ENCODE results near the gene KCNH4.
"Not testable (repeated sequence)": the region's sequence is repeated elsewhere in the genome, so short reads cannot be mapped to it uniquely, and the experiment has no call there.

Gene KCNH4

DNA sequence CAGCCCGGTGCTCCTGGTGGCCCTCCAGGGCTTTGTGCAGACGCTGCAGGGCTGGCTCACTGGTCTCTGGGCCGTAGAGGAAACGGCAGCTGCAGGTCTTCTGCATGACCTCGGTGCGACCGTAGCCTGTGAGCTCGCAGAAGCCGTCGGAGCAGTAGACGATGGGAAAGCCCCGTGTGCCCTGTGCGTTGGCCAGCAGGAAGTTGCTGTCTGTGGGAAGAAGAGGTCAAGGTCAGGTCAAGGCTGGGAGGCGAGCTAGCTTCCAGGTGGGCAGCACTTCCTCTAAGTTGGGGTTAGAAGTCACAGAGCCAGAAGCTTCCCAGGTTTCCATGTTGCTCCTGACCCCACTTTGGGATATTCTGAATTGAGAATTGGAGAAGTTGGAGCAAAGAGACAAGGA is 2.1 kb downstream of the KCNH4 start:
- DNase-seq (ENCODE audit: low read depth in 2 of 2) = no peak

DNA sequence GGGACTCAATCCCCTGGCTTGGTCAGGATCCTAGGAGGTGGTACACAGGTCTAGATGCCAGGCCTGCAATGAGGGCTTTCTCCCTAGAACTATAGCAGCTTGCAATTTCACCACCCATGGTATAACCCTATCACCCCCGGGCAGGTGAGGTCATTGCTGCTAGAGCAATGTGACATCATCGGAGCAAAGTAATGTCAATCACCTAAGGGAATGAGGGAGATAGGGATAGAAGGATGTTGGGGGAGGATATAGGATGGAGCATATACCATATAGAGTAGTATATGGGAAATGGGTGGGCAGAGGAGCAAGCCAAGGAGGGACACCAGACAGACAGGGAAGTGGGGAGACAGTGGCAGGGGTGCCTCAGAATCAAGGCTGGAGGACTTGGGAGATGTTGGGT is 3.3 kb downstream of the KCNH4 start:
- no peak for DNase-seq (ENCODE audit: low read depth in 2 of 2)

GRCh38 chr17:42174126-42174783 is 6.7 kb downstream of the KCNH4 start:
- no peak for DNase-seq (ENCODE audit: low read depth in 2 of 2)

GRCh38 chr17:42171831-42172230 is 9.1 kb downstream of the KCNH4 start:
- no peak for DNase-seq (ENCODE audit: low read depth in 2 of 2)

DNA sequence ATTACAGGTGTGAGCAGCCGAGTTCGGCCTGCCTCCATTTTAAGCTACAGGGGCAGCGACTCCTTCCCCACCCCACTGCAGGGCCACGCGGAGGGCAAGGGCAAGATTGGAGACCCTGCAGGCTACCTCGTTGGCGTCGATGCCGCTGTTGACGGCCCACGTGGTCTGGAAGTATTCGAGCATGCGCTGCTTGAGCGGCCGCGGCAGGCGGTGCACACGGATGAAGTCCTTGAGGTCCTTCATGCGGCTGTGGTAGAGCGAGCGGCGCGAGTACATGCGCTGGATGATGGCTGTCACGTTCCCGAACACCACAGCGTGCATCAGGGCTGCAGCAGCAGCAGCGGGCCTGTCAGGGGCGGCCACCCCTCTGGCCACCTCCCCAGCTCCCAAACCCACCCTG is 11.6 kb downstream of the KCNH4 start:
- no peak for DNase-seq (ENCODE audit: low read depth in 2 of 2)

DNA sequence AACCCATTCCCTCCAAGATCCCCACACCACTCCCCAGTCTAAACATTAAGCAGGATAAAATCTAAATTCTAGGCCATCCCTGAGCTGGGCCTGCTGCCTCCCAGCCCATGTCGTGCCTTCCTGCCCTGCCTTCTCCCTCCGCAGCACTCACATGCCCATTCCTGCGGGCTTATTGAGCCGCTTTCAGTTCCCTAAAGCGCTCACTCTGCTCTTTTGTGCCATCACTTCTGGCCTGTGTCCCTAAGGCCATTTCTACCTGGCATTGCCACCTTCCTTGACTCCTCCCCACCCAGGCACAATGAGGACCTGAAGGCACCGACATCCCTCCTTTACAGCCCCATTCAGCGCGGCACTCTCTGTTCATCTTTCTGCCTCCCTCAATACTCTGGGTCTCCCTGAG is 13.1 kb downstream of the KCNH4 start:
- DNase-seq (ENCODE audit: low read depth in 2 of 2) = no peak

DNA sequence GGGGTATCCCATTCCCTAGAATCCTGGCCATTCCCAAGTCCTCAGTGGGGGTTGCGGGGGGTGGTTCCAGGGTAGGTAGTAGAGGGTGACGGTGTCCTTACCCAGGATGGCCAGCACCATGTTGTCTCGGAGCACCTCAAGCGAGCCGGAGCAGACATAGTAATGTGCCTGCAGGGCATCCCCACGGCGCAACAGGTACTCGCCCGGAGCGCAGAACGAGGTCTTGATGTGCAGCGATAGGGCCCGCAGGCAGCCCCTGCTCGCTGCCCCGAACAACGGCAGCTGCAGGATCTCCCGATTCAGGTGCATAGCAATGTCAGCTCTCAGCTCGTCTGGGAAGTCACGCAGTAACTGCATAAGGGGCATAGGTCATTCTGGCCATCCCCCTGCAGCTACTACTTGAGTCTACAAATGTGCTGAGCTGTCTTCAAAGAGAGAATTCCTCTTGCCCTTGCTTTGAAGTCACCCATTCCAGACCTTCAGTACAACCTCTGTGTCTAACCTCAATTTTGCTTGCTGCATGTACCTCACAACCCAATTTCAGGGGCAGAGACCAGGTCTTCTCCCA is 14.7 kb downstream of the KCNH4 start:
- DNase-seq (ENCODE audit: low read depth in 2 of 2) = no peak

DNA sequence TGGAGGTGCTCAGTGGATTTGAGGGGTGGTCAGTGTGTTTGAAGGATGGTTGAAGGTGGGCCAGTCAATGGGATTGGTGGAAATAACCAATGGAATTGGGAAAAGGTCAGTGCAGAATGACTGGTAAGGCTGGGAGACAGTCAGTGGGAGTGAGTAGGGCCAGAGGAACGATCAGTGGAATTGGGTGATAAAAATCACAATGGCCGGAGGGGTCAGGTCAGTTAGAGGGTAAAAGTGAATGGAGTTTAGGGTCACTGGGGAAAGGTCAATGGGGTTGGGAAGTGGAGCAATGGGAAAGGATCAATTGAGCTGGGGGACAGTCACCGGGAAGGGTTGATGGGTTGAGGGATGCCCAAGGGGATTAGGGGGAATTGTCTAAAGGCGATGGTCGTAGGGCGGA is 15.2 kb downstream of the KCNH4 start:
- no peak for DNase-seq (ENCODE audit: low read depth in 2 of 2)

GRCh38 chr17:42163696-42164407 is 17.1 kb downstream of the KCNH4 start:
- no peak for DNase-seq (ENCODE audit: low read depth in 2 of 2)

GRCh38 chr17:42163113-42163512 is 17.8 kb downstream of the KCNH4 start:
- DNase-seq (ENCODE audit: low read depth in 2 of 2) = no peak

DNA sequence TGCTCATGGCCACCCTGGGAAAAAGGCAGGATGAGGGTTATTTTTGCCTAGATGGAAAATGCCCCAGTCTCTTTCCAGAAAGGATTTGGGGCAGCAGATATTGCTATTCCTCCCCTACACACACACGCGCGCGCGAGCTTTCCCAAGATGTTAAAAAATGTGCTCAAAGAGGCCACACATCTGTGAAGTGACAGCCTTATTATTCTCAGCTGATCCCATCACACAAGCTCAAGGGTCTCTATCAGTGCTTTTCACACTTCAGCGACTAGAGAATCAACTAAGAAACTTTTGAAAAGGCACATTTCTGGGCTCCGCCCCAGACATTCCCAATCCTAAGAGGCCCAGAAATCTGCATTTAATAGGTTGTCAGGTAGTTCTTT is 20.4 kb downstream of the KCNH4 start:
- DNase-seq (ENCODE audit: low read depth in 2 of 2) = no peak

DNA sequence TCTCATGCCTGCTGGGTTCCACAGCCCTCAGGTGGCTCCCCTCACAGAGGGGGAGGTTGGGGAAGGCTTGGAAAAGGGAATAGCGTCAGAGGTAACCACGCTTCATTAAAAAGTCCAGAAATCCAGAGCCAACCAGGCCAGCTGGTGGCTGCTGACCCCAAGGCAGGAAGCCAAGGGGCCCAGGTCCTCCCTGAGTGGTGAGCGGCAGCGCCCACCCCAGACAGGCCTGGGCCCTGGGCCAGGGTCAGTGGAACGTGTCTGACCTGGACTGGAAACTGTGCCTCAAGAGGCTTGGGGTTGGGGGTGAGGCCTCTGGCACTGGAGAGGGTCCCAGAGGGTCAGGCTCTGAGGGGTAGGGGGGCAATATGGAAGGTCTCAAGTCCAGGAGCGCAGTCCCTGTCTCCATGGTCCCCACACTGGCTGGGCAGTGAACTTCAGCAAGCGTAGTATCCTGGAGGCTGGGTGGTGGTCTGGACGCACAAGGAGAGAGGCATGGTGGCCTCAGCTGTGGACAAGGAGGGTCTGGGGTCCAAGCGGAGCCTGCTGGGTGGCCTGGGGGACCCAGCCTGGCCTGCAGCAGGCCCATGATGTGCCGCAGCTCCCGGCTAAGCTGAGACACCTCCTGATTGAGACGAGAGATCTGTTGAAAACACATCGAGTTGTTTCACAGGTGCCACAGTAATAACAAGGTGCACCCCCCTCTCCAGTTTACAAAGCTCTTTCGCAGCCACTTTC is 21.0 kb downstream of the KCNH4 start:
- DNase-seq (ENCODE audit: low read depth in 2 of 2) = no peak

DNA sequence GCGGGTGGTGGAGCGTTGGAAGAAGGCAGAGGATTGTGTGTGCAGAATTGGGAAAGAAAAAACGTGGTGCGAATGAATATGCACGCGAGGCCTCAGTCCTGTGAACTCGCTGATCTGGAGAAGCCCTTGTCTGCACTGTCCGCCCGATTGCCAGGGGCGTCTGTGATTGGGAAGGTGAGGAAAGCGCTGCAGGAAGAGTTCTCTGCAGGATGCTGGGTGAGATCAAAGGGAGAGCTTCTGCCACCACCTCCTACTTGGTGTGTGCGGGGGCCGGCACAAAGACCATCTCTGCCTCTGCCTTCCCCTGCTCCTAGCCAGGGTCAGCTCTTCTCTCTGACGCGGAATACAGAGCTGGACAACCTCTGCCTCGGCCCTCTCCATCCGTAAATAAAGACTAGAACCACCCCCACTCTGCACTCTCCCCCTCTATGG is 25.3 kb downstream of the KCNH4 start:
- no peak for DNase-seq (ENCODE audit: low read depth in 2 of 2)

- no peak for DNase-seq (ENCODE audit: low read depth in 2 of 2)
These were observed 26.8 kb downstream of the KCNH4 start for GRCh38 chr17:42153919-42154742.

- DNase-seq (ENCODE audit: low read depth in 2 of 2) = no peak
These were observed 33.9 kb downstream of the KCNH4 start for GRCh38 chr17:42146911-42147607.

GRCh38 chr17:42143138-42143537 is 37.8 kb downstream of the KCNH4 start:
- DNase-seq (ENCODE audit: low read depth in 2 of 2) = not testable (repeated sequence)

- DNase-seq (ENCODE audit: low read depth in 2 of 2) = no peak
These were observed 38.5 kb downstream of the KCNH4 start for GRCh38 chr17:42142371-42142896.

DNA sequence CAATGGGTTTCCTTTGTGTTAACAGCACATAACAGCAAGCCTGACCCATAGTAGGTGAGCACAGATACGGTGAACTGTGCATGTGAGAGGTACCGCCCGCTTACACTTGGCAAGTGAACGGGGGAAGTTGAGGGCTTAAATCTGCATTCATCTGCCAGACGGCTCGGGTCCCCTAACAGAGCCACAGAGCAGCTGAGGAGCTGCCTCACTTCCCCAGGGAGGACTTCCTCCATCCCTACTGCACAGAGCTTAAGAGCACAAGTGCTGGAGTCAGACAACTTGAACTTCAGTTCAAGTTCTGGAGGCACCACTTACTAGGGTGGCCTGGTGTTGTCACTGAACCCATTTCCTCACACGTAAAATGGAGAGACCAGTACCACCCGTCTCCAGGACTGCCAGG is 39.6 kb downstream of the KCNH4 start:
- DNase-seq (ENCODE audit: low read depth in 2 of 2) = no peak

- DNase-seq (ENCODE audit: low read depth in 2 of 2) = not testable (repeated sequence)
These were observed 40.3 kb downstream of the KCNH4 start for GRCh38 chr17:42140690-42141089.

DNA sequence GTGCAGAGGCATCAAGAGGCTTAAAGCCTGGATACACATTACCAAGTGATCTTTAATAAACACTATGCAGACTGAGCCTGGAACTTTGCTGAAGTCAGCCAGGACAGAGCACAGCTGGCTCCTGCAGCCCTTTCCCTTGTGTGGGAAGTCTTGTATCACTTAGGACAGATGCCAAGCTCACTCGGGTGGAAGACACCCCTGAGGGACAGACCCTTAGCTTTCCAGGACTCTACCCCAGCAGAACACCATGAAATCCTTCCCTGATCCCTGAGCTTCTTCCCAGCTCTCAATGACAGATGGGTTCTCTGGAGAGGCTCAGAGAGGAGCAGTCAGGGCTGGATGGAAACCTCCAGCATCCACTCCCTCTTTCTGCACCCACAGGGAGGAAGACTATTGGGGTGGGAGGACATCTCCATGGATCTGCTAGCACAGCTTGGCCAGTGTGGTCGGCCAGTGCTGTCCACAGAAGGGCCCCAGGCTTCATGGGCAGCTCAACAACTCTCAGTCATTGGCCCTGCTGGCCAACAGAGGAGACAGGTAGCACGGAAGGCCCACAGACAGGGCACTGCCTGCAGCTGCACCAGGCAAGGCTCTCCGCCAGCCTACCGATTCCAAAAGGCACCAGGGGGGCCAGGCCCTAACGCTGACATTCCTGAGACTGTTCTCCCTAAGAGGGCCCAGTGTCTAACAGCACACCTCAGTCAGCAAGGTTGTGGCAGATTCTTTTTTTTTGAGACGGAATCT is 42.0 kb downstream of the KCNH4 start:
- DNase-seq (ENCODE audit: low read depth in 2 of 2) = no peak
